Activated CD8-positive, alpha-beta memory T cell treated with anti-CD3 and anti-CD28 coated beads for 24 hours (primary cell): Measurements from ENCODE around the gene STK24.

Source experiments
- DNase-seq: peaks from one replicate; pipeline ENCODE4 v3.0.0-alpha.2; 2020

STK24 gene

GRCh38 chr13:98486412-98486811 is 90.5 kb downstream of the STK24 start:
- no peak for DNase-seq

GRCh38 chr13:98485561-98485960 is 91.3 kb downstream of the STK24 start:
- no peak for DNase-seq

- DNase-seq = peak; percentile 73
Observed at GRCh38 chr13:98484289-98485219, 92.4 kb downstream of the STK24 start.

- DNase-seq = no peak
Observed at GRCh38 chr13:98483601-98484288, 93.2 kb downstream of the STK24 start.

GRCh38 chr13:98482476-98483444 is 94.1 kb downstream of the STK24 start:
- no peak for DNase-seq

- no peak for DNase-seq
Observed at GRCh38 chr13:98480915-98481877, 95.7 kb downstream of the STK24 start.

GRCh38 chr13:98479496-98480003 is 97.4 kb downstream of the STK24 start:
- no peak for DNase-seq

- no peak for DNase-seq
Observed at GRCh38 chr13:98478189-98479129, 98.4 kb downstream of the STK24 start.

- peak; percentile 89 for DNase-seq
Observed at GRCh38 chr13:98476538-98476966, 100.4 kb downstream of the STK24 start.

GRCh38 chr13:98476106-98476505 is 100.8 kb downstream of the STK24 start:
- DNase-seq = no peak

GRCh38 chr13:98475522-98475921 is 101.4 kb downstream of the STK24 start:
- no peak for DNase-seq

GRCh38 chr13:98474761-98475160 is 102.1 kb downstream of the STK24 start:
- DNase-seq = no peak

- DNase-seq = no peak
Observed at GRCh38 chr13:98474292-98474691, 102.6 kb downstream of the STK24 start.

- DNase-seq = no peak
Observed at GRCh38 chr13:98473788-98474144, 103.1 kb downstream of the STK24 start.

GRCh38 chr13:98473135-98473787 is 103.6 kb downstream of the STK24 start:
- DNase-seq = no peak

GRCh38 chr13:98471934-98472333 is 105.0 kb downstream of the STK24 start:
- no peak for DNase-seq

- DNase-seq = no peak
Observed at GRCh38 chr13:98470920-98471319, 106.0 kb downstream of the STK24 start.

- no peak for DNase-seq
Observed at GRCh38 chr13:98468929-98469328, 108.0 kb downstream of the STK24 start.

- DNase-seq = no peak
Observed at GRCh38 chr13:98468361-98468760, 108.5 kb downstream of the STK24 start.
